Activated naive CD4-positive, alpha-beta T cell treated with anti-CD3 and anti-CD28 coated beads, Interleukin-2, amount 50 U/mL, for 16 hours (primary cell): Measurements from ENCODE around the gene SLC39A13.
A peak's percentile ranks its signal among the peaks of the same experiment; 100 is the strongest.

ENCODE experiments used
- DNase-seq: peaks from one replicate; pipeline ENCODE4 v3.0.0-alpha.2; 2020

Gene SLC39A13

GRCh38 chr11:47433157-47433556 lies 24.8 kb downstream of the SLC39A13 start:
- DNase-seq, result no peak

GRCh38 chr11:47434011-47434786 lies 25.8 kb downstream of the SLC39A13 start:
- DNase-seq, result no peak

GRCh38 chr11:47435687-47436086 lies 27.3 kb downstream of the SLC39A13 start:
- DNase-seq, result no peak

- DNase-seq, result no peak
Observed at GRCh38 chr11:47436726-47437125, 28.3 kb downstream of the SLC39A13 start.

- DNase-seq, result no peak
Observed at GRCh38 chr11:47437218-47437745, 28.9 kb downstream of the SLC39A13 start.

GRCh38 chr11:47437746-47438418 lies 29.5 kb downstream of the SLC39A13 start:
- DNase-seq, result no peak

GRCh38 chr11:47438721-47439120 lies 30.3 kb downstream of the SLC39A13 start:
- no peak for DNase-seq

GRCh38 chr11:47440054-47440476 lies 31.7 kb downstream of the SLC39A13 start:
- DNase-seq, result no peak

- DNase-seq, result no peak
Observed at GRCh38 chr11:47441421-47441820, 33.0 kb downstream of the SLC39A13 start.

GRCh38 chr11:47442514-47442913 lies 34.1 kb downstream of the SLC39A13 start:
- DNase-seq, result no peak

GRCh38 chr11:47443028-47443700 lies 34.8 kb downstream of the SLC39A13 start:
- DNase-seq, result no peak

- DNase-seq, result no peak
Observed at GRCh38 chr11:47443817-47444216, 35.4 kb downstream of the SLC39A13 start.

GRCh38 chr11:47445840-47446239 lies 37.5 kb downstream of the SLC39A13 start:
- no peak for DNase-seq

GRCh38 chr11:47446833-47447232 lies 38.4 kb downstream of the SLC39A13 start:
- no peak for DNase-seq

GRCh38 chr11:47447906-47448305 lies 39.5 kb downstream of the SLC39A13 start:
- DNase-seq, result no peak

- no peak for DNase-seq
Observed at GRCh38 chr11:47448566-47449427, 40.4 kb downstream of the SLC39A13 start, which contains the start of gene RAPSN. RAPSN (minus strand) TSS chr11:47449136; CDS start chr11:47448964, 172 bp downstream.

GRCh38 chr11:47449541-47449940 lies 41.2 kb downstream of the SLC39A13 start:
- DNase-seq, result no peak

- no peak for DNase-seq
Observed at GRCh38 chr11:47451436-47451835, 43.0 kb downstream of the SLC39A13 start.

GRCh38 chr11:47451990-47452389 lies 43.6 kb downstream of the SLC39A13 start:
- no peak for DNase-seq

- no peak for DNase-seq
Observed at GRCh38 chr11:47453365-47453764, 45.0 kb downstream of the SLC39A13 start.

GRCh38 chr11:47454258-47454671 lies 45.9 kb downstream of the SLC39A13 start:
- DNase-seq, result peak; percentile 65

- DNase-seq, result no peak
Observed at GRCh38 chr11:47460571-47461235, 52.3 kb downstream of the SLC39A13 start.
